Astrocyte of the cerebellum (primary cell): ENCODE data around the gene GRM5.

Experiments
- DNase-seq: peaks from one replicate; pipeline ENCODE4 v3.0.0-alpha.2; 2011; ENCODE audit warnings: low read depth
- H3K4me3 ChIP-seq: 2 replicates; pipeline ENCODE4 v1.5.1; 2011; ENCODE audit warnings: mild to moderate bottlenecking, low read depth, low read length, moderate library complexity
- in situ Hi-C: cut with HindIII; loops from 2 replicates; pipeline ENCODE4 v1.10.0; 2017; ENCODE audit warnings: low sequenced_read_pairs
- TF ChIP-seq, protein P1 (sequence below): IDR thresholded peaks from 2 replicates; pipeline ENCODE4 v1.5.1; 2012; ENCODE audit warnings: low read length, low read depth, moderate library complexity, mild to moderate bottlenecking; ENCODE audit errors: missing control alignments

GRM5 gene

DNA sequence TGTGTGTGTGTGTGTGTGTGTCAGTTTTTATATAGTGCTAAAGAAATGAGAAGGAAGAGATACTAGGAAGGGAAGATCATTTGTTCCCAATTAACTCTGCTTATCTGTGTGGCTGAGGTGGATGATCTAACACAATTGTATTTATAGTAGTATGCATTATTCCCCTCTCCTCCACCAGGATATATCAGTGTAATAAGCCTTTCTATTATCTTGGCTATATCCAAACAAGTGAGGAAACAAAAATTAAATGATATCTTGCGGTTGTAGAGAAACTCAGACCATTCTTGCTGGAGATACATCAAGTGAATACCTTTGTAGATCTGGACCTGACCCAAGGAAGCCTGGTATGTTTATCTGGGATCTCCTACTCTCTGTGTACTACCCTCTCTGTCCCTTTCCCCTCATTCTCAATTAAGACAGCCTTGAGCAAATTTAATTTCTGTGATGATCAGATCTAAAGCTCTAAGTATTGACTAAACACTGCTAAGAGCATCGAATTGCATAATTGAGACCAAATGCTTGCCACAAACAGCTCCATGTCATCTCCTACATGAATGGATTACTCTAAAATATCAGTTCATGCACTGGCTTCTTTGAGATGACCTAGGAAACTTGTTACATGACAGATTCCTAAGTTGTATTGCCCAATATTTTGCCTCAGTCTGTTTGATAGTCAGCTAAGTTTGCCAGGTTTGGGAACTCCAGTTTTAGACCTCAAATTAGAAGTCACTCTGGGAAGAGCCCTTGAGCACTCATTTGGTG is 543.0 kb downstream of the GRM5 start:
- no peak overlapping the region for H3K4me3 ChIP-seq
- DNase-seq = no peak
- in situ Hi-C loops = no loop called here
- TF ChIP-seq, protein P1, sequence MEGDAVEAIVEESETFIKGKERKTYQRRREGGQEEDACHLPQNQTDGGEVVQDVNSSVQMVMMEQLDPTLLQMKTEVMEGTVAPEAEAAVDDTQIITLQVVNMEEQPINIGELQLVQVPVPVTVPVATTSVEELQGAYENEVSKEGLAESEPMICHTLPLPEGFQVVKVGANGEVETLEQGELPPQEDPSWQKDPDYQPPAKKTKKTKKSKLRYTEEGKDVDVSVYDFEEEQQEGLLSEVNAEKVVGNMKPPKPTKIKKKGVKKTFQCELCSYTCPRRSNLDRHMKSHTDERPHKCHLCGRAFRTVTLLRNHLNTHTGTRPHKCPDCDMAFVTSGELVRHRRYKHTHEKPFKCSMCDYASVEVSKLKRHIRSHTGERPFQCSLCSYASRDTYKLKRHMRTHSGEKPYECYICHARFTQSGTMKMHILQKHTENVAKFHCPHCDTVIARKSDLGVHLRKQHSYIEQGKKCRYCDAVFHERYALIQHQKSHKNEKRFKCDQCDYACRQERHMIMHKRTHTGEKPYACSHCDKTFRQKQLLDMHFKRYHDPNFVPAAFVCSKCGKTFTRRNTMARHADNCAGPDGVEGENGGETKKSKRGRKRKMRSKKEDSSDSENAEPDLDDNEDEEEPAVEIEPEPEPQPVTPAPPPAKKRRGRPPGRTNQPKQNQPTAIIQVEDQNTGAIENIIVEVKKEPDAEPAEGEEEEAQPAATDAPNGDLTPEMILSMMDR = no peak

DNA sequence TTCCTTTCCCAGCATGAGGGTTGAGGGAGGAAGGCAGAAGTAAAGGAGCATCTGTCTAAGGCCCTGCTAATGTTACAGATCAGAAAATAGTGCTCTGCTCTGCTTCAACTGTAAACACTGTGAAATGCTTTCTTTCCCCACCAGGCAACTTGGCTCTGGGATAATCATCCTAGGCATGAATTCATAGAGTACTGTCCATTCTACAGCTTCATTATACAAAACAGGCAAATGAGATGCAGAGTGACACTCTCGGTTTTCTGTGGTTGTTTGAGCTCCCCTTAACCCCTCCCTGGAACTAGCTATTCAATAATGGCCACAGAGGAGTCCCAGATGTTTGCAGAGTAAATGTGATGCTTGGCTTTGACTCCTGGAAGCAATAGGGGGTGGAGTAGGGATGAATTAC is 544.0 kb downstream of the GRM5 start:
- no peak for DNase-seq
- TF ChIP-seq, protein P1 = no peak
- H3K4me3 ChIP-seq = no peak overlapping the region
- in situ Hi-C loops = no loop called here

DNA sequence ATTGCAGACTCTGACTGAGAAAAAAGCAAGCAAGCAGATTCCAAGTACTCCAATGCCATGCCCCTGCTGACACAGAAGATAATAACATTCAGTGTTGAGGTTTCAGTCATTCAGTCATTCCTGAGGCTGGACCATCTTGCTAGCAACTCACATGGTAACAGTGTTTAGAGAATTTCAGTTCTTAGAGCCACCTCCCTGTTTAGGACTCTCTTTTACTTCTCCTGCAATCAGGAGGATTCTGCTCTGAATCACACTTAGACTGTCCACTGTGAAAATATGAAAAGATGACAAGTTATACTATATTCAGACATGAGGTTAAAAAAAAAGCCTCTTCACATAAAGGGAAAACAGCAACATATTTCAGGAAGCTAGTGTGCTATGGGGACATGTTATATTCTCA is 544.4 kb downstream of the GRM5 start:
- in situ Hi-C loops = no loop called here
- no peak for DNase-seq
- TF ChIP-seq, protein P1 = no peak
- H3K4me3 ChIP-seq = no peak overlapping the region

DNA sequence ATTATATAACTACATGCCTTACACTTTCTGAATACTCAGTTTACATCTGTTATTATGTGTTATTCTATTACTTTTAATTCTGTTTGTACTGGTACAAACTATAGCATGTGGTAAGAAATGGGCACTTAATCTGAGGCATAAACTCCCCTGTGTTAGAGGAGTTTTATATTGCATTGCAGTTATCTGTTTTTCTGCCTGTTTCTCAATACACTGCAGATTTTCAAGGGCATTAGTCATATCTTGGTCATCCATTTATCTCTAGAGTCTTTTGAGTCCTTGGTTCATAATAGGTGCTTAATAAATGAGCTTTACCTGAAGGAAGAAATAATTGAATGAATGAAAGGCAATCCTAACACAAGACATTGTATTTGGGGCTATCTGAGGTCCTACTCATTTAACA is 545.4 kb downstream of the GRM5 start:
- no peak for DNase-seq

DNA sequence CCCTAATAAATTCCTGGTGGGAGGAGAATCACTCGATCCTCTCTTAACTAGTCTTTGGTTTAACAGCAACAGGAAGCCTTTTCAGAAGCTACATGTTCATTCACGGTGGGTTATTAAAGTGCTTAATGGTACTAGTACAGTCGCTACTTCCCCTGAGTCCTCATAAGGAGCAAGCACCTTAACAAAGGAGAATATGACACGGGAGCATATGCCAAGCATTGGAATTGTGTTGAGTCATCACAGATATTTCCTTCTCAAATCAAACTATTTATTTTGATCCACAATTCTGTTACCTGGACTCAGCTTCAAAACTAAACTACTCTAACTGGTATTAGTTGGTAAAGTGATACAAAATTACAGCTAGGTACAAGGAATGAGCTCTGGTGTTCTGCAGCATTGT is 550.8 kb downstream of the GRM5 start:
- in situ Hi-C loops = no loop called here

More for the DNA sequence above, 545.4 kb downstream of the GRM5 start:
- in situ Hi-C loops = no loop called here
- TF ChIP-seq, protein P1 = no peak
- H3K4me3 ChIP-seq = no peak overlapping the region

DNA sequence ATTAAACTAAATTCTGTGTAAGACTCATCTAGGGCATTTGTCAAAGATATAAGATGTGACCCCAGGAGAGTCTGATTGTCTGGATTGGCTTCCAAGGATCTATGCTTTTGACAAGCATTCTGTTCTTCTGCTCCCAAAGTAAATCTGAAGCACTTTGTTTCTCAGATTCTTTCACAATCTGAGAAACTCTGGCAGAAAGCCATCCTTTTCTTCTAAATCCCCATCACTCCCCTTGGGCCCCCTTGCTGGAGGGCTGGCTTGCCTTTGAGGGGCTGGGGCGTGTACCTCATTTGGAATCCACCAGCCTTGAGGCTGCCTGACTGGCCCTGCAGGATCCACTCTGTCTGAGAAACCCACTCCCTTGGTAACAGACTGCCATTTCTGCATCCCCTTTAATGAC is 554.8 kb downstream of the GRM5 start:
- TF ChIP-seq, protein P1 = no peak
- no peak overlapping the region for H3K4me3 ChIP-seq
- no peak for DNase-seq
- in situ Hi-C loops = no loop called here

More for the DNA sequence above, 550.8 kb downstream of the GRM5 start:
- DNase-seq = no peak
- H3K4me3 ChIP-seq = no peak overlapping the region
- TF ChIP-seq, protein P1 = no peak
